AG09319 (cell line): ENCODE data around the gene CACNG5.

Source experiments
- DNase-seq: peaks from one replicate; pipeline ENCODE4 v3.0.0-alpha.2; 2010; ENCODE audit warnings: low read depth; ENCODE audit errors: extremely low read depth
- CTCF ChIP-seq: IDR thresholded peaks from 2 replicates; pipeline ENCODE4 v1.5.1; 2011; ENCODE audit warnings: low read depth, mild to moderate bottlenecking, inconsistent platforms, low read length, moderate library complexity

The CACNG5 gene

GRCh38 chr17:66859353-66859752 is 24.4 kb downstream of the CACNG5 start:
- DNase-seq: no peak
- no peak for TF ChIP-seq CTCF

- TF ChIP-seq CTCF: no peak
Measured at GRCh38 chr17:66860204-66860603, 25.3 kb downstream of the CACNG5 start.

GRCh38 chr17:66863820-66864219 is 28.9 kb downstream of the CACNG5 start:
- no peak for DNase-seq
- no peak for TF ChIP-seq CTCF

More at GRCh38 chr17:66860204-66860603, 25.3 kb downstream of the CACNG5 start:
- no peak for DNase-seq

- no peak for TF ChIP-seq CTCF
- DNase-seq: no peak
Measured at GRCh38 chr17:66865151-66865550, 30.2 kb downstream of the CACNG5 start.

- no peak for DNase-seq
- no peak for TF ChIP-seq CTCF
Measured at GRCh38 chr17:66873962-66874361, 39.0 kb downstream of the CACNG5 start.

GRCh38 chr17:66884931-66885330 is 50.0 kb downstream of the CACNG5 start:
- TF ChIP-seq CTCF: no peak
- no peak for DNase-seq

- DNase-seq: no peak
- TF ChIP-seq CTCF: no peak
Measured at GRCh38 chr17:66885417-66885816, 50.5 kb downstream of the CACNG5 start.
